ENCODE measurements around the gene RPL3.

Gene RPL3

GRCh38 chr22:39299829-39300178 is 19.6 kb downstream of the RPL3 start:
- no peak for DNase-seq (ENCODE audit: low read depth)

GRCh38 chr22:39298241-39298987 is 21.0 kb downstream of the RPL3 start:
- DNase-seq (ENCODE audit: low read depth), result no peak

GRCh38 chr22:39297490-39298240 is 21.8 kb downstream of the RPL3 start:
- DNase-seq (ENCODE audit: low read depth), result no peak

DNA sequence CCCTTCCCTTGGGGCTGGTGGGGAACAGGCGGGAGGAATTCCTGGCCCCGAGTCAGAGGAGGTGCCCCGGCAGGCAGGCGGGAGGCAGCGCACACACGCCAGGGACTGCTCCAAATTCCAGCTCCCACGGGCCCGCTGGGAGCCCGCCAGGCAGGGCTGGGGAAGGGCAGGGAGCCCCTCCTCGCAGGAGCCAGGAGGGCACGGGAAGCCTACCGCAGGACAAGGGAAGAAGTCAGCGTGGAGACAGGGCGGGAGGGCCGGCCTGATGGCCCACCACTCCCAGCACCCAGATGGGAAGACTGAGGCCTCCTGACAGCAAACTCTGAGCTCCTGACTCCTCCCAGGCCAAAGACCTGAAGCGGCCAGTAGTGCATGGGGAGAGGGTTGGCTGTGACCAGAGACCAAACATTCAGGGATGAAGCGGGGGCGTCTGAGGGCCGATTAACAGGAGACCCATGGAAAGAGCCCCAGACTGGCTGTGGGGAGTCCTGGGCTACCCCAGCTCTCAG is 22.4 kb downstream of the RPL3 start:
- DNase-seq (ENCODE audit: low read depth), result no peak

- no peak for DNase-seq (ENCODE audit: low read depth)
These were observed 22.9 kb downstream of the RPL3 start for GRCh38 chr22:39296535-39296934.

DNA sequence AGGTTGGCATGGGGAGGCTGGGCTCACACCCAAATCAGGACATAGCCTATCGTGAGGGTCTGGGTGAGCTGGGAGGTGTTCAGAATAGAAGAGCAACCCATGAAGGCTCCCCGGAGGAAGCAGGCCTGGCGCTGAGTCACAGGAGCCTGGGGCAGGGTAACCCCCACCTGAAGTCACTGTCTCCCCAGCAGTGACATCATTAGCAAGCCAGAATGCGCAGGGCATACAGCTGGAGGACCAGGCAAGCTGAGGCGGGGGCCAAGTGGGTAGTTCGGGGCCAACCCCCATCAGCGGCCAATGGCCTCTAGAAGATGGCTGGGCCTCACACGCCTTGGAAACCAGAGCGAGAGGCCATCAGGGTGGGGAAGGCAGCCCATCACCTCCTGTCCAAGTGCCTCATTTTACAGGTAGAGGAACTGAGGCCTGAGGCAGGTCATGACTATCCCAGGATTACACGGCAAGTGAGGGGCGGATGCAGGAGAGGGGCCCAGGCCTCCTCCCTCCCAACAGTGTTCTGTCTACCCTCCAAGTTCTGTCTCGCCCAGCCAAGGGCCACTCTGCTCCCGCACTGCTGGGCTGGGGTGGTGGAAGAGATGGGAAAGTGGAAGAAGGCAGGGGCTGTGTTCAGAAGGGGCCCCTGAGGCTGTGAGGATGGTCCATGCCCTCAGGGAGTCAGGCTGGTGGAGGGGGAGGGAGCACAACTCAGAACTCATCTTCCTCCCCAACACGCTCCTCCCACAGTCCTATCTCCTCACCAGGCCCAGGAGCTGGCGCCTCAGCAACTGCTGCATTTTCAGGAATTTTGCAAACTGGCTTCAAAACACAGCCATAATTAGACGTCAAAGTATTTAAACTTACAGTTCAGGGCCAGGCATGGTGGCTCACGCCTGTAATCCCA is 24.6 kb downstream of the RPL3 start:
- DNase-seq (ENCODE audit: low read depth), result no peak

DNA sequence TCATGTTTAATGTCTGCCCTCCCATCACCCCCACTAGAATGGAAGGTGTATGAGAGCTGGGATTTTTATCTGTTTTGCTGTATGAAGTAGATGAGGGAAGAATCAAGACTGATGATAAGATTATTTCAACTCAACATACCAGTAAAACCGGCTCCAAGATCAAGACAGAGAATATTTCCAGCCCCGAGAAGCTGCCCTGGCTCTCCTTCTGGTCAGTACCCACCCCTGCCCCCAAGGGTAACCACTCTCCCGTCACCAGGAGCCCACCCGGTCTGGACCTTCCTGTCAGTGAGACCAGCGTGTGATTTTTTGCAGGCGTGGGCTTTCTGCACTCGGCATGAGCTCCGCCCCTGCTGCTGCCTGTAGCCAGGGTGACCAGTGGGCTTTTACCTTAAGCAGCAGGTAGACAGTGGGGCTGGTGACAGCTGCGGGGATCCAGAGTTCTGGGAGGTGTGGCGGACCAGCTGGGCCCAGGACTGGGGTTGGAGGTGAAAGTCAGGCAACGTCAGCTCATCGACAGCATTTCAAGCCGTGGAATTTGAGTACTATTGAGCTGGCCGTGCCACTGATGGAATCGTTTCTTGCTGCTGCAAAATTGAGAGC is 25.6 kb downstream of the RPL3 start:
- no peak for DNase-seq (ENCODE audit: low read depth)

DNA sequence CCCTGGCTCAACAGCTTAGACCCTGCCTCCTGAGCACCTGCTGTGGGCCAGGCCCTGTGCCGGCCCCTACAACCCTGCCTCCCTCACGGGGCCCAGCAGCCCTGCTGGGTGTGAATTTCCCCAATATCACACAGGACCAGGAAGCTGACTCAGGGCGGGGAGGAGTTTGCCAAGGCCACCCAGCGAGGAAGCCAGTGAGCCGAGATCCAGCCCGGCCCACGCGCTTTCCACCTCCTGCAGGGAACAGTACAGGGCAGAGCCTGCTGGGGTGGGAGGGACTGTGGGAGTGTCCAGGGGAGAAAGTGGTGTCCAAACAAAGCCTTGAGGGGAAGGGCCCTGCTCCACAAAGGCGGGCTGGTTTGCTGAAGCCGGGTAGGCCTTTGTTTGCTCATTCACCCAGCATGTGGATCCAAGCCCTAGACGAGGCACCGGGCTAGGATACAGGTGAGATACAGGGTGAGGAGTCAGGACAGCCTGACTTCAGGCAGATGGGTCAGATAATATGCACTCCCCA is 26.8 kb downstream of the RPL3 start:
- no peak for DNase-seq (ENCODE audit: low read depth)

DNA sequence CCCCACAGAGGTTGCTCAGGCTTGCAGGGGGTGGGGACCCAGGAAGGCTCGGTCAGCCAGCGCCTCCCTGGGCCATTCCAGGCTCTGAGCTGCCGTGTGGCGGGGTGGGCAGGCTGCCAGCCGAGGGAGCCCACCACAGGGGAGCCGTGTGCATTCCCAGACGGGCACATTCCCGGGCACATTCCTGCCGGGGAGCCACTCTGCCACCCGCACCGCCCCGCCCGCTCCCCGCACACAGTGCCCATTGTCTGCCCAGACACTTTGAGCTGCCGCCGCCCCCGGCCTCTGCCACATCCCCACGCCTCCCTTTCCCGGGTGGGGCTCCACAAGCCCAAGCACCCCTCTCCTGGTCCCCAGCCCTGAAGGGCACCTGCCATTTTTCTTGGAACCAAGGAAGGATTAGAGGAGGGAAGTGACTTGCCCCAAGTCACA is 27.4 kb downstream of the RPL3 start:
- DNase-seq (ENCODE audit: low read depth), result no peak

GRCh38 chr22:39291523-39291922 is 27.9 kb downstream of the RPL3 start:
- no peak for DNase-seq (ENCODE audit: low read depth)

DNA sequence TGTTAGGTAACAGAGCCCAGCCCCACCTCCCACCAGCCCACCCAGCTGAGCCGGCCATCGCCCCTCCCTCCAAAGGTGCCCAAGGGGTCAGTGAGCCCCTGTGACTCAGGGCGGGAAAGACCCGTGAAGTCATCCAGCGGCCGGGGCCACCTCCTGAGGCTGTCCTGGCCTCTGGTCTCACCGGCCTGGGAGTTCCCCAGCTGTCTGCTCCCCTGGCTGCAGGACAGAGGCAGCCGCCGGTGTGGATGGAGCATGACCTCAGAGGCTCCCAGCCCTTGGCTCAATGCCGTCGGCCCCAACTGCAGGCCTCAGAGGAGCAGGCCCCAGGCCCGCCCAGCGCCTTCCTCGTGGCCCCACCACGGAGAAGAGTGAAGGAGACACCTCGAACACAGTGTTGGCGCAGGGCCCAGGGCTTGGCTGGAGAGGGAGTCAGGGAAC is 28.7 kb downstream of the RPL3 start:
- DNase-seq (ENCODE audit: low read depth), result no peak

DNA sequence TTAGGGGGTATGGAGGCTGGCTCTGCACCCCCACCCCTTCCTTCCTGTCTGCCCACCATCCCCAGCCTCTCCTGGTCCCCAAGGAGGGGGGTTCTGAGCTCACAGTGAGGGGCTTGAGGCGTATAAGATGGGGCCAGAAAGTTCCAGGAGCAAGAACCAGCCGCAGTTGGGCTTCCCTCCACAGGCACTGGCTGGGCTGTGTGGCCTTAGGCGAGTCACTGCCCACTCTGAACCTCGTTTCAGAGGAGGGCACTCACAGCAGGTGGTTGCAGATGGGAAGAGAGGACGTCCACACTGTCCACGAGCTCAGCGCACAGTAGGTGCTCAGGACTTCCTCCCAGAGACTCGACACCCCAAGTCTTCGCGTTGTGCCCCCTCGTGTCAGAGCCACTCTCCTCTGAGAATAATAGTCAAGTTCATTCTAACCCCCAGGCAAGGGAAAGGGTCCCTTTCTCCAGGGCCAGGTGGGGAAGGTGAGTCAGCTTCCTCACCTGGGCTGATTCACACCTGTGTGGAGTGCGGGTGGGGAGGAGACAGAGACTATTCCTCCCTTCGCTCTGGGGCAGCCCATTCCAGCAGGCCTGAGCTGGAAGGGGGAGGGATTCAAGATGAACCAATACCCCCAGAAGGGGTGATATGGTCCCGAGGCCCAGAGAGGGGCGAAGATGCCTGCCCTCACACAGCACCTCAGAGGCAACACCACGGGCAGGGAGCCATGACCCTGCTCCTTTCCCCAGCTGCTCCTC is 29.3 kb downstream of the RPL3 start:
- DNase-seq (ENCODE audit: low read depth), result no peak

- no peak for DNase-seq (ENCODE audit: low read depth)
These were observed 29.9 kb downstream of the RPL3 start for GRCh38 chr22:39289533-39289932.

DNA sequence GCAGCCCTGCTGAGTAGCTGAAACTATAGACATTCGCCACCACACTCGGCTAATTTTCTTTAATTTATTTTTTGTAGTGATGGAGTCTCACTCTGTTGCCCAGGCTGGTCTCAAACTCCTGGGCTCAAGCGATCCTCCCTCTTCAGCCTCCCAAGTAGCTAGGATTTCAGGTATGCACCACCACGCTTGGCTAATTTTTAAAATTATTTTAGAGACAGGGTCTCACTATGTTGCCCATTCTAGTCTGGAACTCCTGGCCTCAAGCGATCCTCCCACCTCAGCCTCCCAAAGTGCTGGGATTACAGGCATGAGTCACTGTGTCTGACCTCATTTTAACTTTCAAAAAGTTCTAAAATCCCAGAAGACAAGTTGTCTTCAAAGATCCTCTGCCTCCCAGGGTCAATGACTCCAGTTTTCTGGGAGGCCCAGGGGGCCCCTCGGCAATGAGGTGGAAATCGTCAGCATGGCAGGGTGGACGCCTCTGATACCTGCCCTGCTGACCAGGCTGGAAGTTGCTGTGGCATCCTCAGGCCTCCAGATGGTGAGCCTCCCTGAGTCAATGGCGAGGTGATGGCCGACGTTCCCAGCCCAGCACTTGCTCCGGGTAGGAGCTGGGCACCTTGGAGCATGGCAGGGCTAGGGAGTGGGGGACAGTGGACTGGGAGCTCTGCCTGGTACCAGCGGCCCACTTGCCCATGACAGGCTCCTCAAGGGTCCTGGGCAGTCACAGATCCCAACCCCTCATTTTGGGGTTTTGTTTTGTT is 31.1 kb downstream of the RPL3 start:
- no peak for DNase-seq (ENCODE audit: low read depth)

- DNase-seq (ENCODE audit: low read depth), result no peak
These were observed 32.2 kb downstream of the RPL3 start for GRCh38 chr22:39287076-39287725.

DNA sequence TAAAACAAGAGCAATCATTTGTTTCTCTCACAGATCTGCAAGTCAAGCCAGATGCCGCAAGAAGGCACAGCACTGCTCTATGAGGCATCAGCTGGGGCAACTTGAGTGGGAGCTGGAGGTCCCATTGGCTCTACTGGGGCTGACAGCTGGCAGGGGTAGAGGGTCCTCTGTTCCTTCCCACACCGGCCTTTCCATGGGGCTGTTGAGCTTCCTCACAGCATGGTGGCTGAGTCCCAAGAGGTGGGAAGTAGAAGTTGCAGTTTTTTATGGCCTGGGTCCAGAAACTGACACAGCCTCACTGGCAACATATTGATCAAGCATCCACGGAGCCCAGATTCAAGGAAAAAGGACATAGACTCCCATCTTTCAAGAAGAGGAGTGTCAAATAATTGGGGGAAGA is 34.4 kb downstream of the RPL3 start:
- no peak for DNase-seq (ENCODE audit: low read depth)

DNA sequence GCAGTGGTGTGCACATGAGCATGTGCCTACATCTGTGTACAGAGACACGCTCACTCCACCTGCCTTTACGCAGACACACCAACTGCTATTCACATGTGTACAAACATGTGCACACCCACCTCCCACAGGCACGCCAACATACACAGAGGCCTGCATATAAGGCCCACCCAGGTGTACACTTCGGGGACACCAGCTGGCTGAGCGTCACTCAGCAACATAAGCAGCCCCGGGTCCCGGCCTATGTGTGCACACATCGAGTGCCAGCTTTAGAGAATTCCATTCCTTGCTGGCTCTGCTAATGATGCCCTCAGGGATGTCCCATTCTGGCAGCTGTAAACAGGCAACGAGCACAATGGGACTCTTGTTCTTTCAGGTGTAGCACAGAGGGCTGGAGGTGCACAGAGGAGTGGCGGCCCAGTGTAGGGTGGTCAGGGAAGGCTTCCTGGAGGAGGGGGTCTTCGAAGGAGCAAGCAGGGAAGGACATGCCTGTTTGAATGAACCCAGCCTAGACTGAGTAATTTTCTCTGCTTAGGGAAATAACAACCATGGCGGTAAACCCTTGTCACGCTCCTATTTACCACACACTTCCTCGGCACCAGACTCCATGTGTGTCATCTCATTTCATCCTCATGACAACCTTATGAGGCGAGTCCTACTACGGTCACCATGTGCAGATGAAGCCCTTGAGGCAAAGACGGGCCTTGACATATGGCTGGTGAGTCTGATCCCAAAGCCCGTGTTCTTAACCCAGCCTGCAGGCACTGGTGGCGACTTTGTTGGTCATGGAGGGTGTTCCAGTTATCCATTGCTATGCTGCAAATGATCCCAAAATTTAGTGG is 35.1 kb downstream of the RPL3 start:
- DNase-seq (ENCODE audit: low read depth), result no peak

DNA sequence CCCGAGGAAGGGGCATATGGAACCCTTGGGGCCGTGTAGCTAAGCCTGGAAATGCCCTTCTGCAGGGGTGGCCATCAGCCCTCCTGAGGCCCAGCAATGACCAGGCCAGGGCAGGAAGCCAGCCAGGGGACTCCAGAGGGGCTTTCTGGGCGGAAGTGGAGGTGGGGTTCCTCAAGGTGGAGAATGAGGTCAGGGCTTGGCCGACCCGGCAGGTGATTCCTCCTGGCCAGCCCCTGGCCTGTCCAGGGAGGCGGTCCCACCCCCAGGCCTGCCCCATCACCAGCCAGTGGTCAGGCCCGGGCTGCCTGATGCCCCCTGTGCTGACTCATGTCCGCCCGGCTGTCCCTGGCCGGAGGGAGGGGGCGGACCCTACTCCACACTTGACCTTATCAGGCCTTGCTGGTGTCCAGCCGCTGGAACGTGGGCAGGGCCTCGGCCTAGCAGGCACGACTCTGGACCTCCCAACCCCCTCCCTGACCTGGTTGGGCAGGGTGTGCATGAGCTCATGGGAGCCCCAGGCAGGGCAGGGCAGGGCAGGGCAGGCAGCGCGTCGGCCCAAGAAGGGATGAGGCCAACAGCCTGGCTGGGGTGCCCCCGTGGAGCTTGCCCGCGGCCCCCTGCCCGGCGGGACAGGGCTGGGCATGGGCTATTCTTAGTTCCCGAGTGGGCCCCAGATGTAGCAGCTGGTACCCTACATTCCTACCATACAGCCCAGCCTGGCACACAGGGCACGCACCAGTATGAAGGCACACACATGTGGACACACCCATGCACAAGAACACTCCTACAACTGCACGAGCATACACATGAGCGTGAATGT is 35.9 kb downstream of the RPL3 start:
- DNase-seq (ENCODE audit: low read depth), result no peak
